ENCODE data around the gene TDRD3.

Gene TDRD3

DNA sequence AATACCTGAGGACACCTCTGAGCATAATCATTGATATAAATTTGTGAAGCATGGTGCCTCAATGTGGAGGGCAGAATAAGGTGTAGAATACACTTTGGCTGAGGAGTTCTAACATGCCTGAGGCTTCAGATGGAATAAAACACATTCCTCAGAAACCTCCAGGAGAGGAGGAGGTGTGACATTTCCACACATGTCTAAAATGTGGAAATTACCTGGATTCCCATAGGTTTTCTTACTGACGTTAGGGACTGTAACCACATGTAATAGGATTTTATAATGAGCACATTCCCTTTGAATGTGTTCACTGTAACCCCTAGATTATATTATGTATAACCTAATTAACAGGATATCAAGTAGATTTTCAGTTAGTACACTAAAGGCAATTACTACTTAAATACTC, 226.1 kb downstream of the TDRD3 start:
- TF ChIP-seq, protein P1, sequence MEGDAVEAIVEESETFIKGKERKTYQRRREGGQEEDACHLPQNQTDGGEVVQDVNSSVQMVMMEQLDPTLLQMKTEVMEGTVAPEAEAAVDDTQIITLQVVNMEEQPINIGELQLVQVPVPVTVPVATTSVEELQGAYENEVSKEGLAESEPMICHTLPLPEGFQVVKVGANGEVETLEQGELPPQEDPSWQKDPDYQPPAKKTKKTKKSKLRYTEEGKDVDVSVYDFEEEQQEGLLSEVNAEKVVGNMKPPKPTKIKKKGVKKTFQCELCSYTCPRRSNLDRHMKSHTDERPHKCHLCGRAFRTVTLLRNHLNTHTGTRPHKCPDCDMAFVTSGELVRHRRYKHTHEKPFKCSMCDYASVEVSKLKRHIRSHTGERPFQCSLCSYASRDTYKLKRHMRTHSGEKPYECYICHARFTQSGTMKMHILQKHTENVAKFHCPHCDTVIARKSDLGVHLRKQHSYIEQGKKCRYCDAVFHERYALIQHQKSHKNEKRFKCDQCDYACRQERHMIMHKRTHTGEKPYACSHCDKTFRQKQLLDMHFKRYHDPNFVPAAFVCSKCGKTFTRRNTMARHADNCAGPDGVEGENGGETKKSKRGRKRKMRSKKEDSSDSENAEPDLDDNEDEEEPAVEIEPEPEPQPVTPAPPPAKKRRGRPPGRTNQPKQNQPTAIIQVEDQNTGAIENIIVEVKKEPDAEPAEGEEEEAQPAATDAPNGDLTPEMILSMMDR (IDR thresholded peaks at IDR 0.05; ENCODE audit: borderline replicate concordance, insufficient read depth, low read depth, low read length) = no peak

More for the DNA sequence above, 226.1 kb downstream of the TDRD3 start:
- no peak overlapping the region for H3K4me3 ChIP-seq (ENCODE audit: low read depth, low read length)
